ENCODE measurements around the gene TPMT. TPM values are rescaled to one million over a fixed set of nuclear protein-coding genes. Genes with fewer than 3 reads are reported as not detected.
"Not testable (repeated sequence)": the region's sequence is repeated elsewhere in the genome, so short reads cannot be mapped to it uniquely, and the experiment has no call there.

The TPMT gene
- total and polyA plus RNA-seq, 5 experiments from 2014 or later = 7.7 to 17.7 (median 10.8) TPM

DNA sequence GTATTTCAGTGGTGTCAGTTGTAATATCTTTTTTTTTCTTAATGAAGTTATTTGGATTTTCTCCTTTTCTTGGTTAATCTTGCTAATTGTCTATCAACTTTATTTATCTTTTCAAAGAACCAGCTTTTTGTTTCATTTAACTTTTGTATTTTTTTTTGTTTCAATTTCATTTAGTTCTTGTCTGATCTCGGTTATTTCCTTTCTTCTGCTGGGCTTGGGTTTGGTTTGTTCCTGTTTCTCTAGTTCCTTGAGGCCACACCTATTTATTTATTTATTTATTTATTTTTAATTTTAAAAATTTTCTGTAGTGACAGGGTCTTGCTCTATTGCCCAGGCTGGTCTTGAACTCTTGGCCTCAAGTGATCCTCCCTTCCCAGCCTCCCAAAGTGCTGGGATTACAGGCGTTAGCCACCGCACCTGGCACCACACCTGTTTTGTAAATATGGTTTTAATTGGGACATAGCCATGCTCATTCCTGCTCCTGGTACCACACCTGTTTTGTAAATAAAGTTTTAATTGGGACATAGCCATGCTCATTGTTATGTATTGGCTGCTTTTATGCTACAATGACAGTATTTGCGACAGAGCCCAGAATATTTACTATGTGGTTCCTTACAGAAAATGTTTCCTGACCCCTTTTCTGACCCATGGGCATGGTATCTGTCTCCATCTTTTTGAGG is 22.5 kb upstream of the TPMT start:
- Mint-ChIP-seq H3K27me3 (no peaks in the 10 kb centered on the region), H3K4me1 (peaks cover 4 to 38% (median 20%) of the 10 kb centered on the region in 4 donors), H3K27ac (no peak overlapping the region), H3K36me3 (peaks cover 35 to 81% (median 58%) of the 10 kb centered on the region in 3 donors), H3K9me3 (peaks cover 0 to 11% (median 0%) of the 10 kb centered on the region in 9 donors), H3K4me3 (no peak overlapping the region)
- ATAC-seq (no peak), DNase-seq (no peak)
- POLR2A ChIA-PET = no interaction called here

DNA sequence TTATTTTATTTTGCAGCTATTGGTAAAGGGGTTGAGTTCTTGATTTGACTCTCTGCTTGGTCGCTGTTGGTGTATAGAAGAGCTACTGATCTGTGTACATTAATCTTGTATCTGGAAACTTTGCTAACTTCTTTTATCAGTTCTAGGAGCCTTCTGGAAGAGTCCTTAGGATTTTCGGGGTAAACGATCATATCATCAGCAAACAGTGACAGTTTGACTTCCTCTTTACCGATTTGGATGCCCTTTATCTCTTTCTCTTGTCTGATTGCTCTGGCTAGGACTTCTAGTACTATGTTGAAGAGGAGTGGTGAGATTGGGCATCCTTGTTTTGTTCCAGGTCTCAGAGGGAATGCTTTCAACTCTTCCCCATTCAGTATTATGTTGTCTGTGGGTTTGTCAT is 21.3 kb upstream of the TPMT start:
- H3K4me1 Mint-ChIP-seq = peaks cover 6 to 38% (median 20%) of the 10 kb centered on the region in 4 donors
- H3K4me3 Mint-ChIP-seq, ATAC-seq, H3K27me3 Mint-ChIP-seq, POLR2A ChIA-PET, DNase-seq: not testable (repeated sequence)
- H3K27ac Mint-ChIP-seq = peak overlapping the region in 1 of 10 donors; percentile 44
- peaks cover 36 to 79% (median 59%) of the 10 kb centered on the region in 3 donors for H3K36me3 Mint-ChIP-seq
- H3K9me3 Mint-ChIP-seq = peaks cover 0 to 11% (median 0%) of the 10 kb centered on the region in 9 donors

DNA sequence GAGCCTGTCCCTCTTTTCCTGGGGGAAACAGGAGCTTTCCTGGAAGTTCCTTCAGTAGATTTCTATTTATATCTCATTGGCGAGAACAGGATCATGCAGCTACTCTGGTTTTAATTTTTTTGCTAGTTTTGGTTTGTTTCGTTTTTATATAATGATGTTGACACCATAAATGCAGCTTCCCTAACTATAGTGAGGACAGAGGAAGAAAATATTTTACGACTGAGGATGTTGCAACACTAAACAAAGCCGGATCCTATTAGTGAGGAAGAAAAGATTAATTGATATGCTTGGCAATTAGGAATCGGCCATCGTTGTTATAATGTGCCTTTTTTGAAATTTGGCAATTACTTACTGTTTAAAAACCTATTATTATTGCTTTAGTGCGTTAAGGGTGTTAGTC is 17.0 kb upstream of the TPMT start:
- DNase-seq (no peak), ATAC-seq (no peak)
- H3K4me3 Mint-ChIP-seq = no peak overlapping the region
- H3K27ac Mint-ChIP-seq = no peak overlapping the region
- POLR2A ChIA-PET = interaction anchor here (0.7 kb wide), 1 partner anchor 55 kb away, joined by 3 read pairs; no protein-coding TSS in a partner anchor
- H3K27me3 Mint-ChIP-seq = no peaks in the 10 kb centered on the region
- peaks cover 41 to 84% (median 56%) of the 10 kb centered on the region in 3 donors for H3K36me3 Mint-ChIP-seq
- peaks cover 0 to 21% (median 3%) of the 10 kb centered on the region in 9 donors for H3K9me3 Mint-ChIP-seq
- peaks cover 2 to 16% (median 9%) of the 10 kb centered on the region in 4 donors for H3K4me1 Mint-ChIP-seq

DNA sequence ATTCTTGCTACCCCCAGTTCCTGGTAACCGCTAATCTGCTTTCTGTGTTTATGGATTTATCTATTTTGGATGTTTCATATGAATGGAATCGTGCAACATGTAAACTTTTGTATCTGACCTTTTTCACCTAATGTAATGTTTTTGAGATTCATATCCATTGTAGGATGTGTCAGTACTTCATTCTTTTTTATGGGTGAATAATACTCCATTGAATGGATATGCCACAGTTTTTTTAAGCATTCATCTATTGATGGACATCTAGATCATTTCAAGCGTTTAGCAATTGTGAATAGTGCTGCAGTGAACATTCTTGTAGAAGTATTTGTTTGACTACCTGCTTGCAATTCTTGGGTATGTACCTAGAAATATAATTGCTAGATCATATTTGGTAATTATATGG is 13.4 kb upstream of the TPMT start:
- Mint-ChIP-seq H3K27ac (no peak overlapping the region), H3K27me3 (no peaks in the 10 kb centered on the region), H3K4me3 (no peak overlapping the region), H3K9me3 (peaks cover 0 to 9% (median 3%) of the 10 kb centered on the region in 9 donors), H3K36me3 (peaks cover 16 to 81% (median 37%) of the 10 kb centered on the region in 3 donors), H3K4me1 (peaks cover 0 to 2% (median under 1%) of the 10 kb centered on the region in 4 donors)
- ATAC-seq (no peak), DNase-seq (no peak)
- POLR2A ChIA-PET = no interaction called here

DNA sequence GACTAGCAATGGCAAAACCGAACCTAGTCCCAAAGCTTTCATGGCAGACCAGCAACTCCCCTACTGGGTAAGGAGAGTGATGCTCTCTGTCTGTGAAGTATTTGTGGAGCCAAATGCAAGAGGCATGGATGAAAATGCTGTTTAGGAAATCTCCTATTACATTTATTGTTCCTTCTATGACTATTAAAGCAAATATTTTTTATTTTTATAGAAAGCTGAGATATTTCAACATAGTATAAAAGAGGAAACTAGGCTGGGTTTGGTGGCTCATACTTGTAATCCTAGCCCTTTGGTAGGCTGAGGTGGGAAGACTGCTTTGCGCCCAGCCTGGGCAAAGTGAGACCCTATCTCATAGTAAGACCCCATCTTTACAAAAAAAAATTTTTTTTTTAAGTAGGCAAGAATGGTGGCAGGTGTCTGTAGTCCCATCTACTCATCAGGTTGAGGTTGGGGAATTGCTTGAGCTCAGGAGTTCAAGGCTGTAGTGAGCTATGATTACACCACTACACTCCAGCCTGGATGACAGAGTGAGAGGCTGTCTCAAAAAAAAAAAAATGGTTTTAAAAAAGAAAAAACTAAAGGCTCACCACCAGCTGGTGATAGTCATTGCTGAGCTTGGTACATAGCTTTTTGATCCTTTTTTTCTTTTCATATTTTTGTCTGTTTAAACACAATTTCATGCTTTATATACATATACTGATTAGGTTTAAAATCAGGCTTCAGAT is 11.6 kb upstream of the TPMT start:
- H3K27me3 Mint-ChIP-seq = no peaks in the 10 kb centered on the region
- H3K4me3 Mint-ChIP-seq = no peak overlapping the region
- DNase-seq (no peak), ATAC-seq (no peak)
- POLR2A ChIA-PET = no interaction called here
- no peak overlapping the region for H3K27ac Mint-ChIP-seq
- H3K36me3 Mint-ChIP-seq = peaks cover 15 to 87% (median 42%) of the 10 kb centered on the region in 3 donors
- H3K9me3 Mint-ChIP-seq = peaks cover 0 to 9% (median 3%) of the 10 kb centered on the region in 9 donors
- H3K4me1 Mint-ChIP-seq = peaks cover 0 to 2% (median under 1%) of the 10 kb centered on the region in 4 donors

DNA sequence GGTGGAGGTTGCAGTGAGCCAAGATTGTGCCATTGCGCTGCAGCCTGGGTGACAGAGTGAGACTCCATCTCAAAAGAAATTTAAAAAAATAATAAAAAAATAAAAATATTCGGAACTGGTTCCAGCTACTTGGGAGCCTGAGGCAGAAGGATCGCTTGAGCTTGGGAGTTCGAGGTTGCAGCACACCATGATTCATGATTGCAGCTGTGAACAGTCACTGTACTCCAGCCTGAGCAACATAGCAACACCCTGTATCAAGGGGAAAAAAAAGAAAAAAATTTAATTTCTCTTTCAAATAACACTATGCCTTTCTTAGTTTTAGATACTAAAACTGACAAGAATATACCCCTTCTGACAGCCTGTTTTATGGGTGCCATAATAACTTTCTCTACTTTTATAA is 10.9 kb upstream of the TPMT start:
- Mint-ChIP-seq H3K4me3 (no peak overlapping the region), H3K4me1 (peaks cover 0 to 2% (median under 1%) of the 10 kb centered on the region in 4 donors), H3K27me3 (no peaks in the 10 kb centered on the region), H3K9me3 (peaks cover 0 to 9% (median 3%) of the 10 kb centered on the region in 9 donors), H3K27ac (no peak overlapping the region), H3K36me3 (peaks cover 13 to 87% (median 41%) of the 10 kb centered on the region in 3 donors)
- DNase-seq = no peak
- POLR2A ChIA-PET = no interaction called here
- no peak for ATAC-seq

DNA sequence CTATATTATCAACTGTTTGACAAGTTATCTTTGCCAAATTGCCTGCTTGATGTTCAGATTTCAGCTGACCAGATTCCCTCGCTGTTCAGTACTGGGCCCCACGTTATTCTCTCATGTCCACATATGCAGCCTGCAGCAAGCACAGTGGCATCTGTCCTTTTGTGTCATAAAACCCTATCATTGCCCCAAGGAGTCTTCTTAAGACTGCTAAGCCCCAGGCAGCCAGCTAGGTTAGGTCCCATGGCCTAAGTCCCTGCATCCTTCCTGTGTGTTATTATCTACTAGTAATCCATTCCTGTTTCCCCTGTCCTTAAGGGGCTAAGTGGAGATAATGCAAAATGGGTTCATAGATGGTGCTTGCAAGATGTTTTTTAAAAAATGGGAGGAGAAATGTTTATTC is 7.5 kb upstream of the TPMT start:
- Mint-ChIP-seq H3K27ac (peak overlapping the region in 1 of 10 donors; percentile 25), H3K36me3 (peaks cover 4 to 73% (median 29%) of the 10 kb centered on the region in 3 donors), H3K4me3 (no peak overlapping the region), H3K27me3 (no peaks in the 10 kb centered on the region), H3K4me1 (peaks cover 0 to 8% (median 5%) of the 10 kb centered on the region in 4 donors), H3K9me3 (no peaks in the 10 kb centered on the region)
- ATAC-seq = no peak
- no peak for DNase-seq
- POLR2A ChIA-PET = no interaction called here

DNA sequence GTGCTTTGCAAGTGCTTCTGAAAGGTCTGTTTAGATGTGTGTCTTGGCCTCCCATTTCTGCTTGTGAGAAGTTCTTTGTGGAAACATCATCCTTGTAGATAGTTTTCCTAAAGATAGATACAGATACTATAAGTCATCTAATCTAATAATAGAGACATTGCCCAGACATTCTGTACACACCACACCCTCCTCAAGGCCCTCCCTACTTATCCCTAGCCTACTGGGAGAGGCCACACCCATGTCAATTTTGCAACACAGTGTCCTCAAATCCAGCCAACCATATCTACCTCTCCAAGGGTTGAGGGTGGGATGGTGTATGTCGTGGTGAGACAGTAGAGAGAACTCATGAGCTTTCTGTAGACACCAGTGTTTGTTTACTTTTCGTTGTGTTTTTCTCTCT is 6.6 kb upstream of the TPMT start:
- peak overlapping the region in 3 of 10 donors; percentile 5 to 56 (median 50) for H3K27ac Mint-ChIP-seq
- no peak for ATAC-seq
- POLR2A ChIA-PET = no interaction called here
- DNase-seq = no peak
- H3K9me3 Mint-ChIP-seq = no peaks in the 10 kb centered on the region
- peaks cover under 1 to 10% (median 7%) of the 10 kb centered on the region in 4 donors for H3K4me1 Mint-ChIP-seq
- peaks cover 4 to 66% (median 24%) of the 10 kb centered on the region in 3 donors for H3K36me3 Mint-ChIP-seq
- no peak overlapping the region for H3K4me3 Mint-ChIP-seq
- no peaks in the 10 kb centered on the region for H3K27me3 Mint-ChIP-seq

DNA sequence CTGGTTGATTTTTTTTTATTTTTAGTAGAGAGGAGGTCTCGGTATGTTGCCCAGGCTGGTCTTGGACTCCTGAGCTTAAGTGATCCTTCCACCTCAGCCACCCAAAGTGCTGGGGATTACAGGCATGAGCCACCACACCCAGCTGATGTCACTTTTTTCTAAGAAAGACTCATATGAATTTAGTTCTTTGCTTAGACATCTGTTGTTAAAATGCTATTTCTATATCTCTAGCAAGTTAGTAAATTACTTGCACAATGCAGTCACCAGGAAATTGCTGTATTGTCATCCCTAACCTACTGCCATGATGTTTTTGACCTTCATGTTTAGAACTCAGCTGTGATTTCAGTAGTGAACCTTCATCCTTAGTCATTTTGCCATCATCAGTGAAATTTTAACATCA is 6.0 kb upstream of the TPMT start:
- Mint-ChIP-seq H3K4me3 (no peak overlapping the region), H3K27me3 (no peaks in the 10 kb centered on the region), H3K27ac (no peak overlapping the region), H3K4me1 (peaks cover 6 to 15% (median 11%) of the 10 kb centered on the region in 4 donors), H3K9me3 (no peaks in the 10 kb centered on the region), H3K36me3 (peaks cover 4 to 62% (median 24%) of the 10 kb centered on the region in 3 donors)
- ATAC-seq = no peak
- POLR2A ChIA-PET = interaction anchor here (0.7 kb wide), 1 partner anchor 71 kb away, joined by 3 read pairs; no protein-coding TSS in a partner anchor
- no peak for DNase-seq

DNA sequence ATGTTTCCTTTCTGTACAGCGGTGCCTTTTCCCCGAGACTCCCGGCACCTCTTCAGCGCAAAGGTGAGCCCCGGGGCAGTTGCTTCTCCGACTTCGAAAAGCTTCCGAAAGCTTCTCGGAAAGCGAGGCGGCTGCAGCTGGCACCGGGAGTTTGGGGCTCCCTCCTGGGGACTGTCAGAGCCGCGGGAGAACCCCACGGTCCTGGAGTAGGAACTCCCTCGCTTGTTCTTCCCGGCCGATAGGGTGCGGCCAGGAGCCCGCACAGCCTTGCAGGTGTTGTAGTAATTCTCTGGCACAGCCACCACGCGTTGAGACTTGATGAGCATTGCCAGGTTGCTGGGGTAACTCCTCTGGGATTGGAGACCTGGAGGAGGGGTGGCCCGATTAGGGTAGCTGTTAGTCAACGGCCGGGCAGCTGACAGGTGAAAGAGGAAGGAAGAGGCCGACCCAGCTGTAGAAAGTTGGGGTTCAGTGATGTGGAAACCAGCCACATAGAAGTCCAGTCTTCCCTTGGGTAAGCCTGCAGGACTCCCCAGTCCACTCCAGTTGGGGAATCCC is 1.1 kb upstream of the TPMT start:
- POLR2A ChIA-PET = interaction anchor here (0.6 to 1.6 kb wide), 4 partner anchors 23 to 555 kb away, joined by 3 to 5 read pairs (median 4); partner anchors contain the start of gene RNF144B
- DNase-seq = peak in 4 of 10 donors; percentile 21 to 66 (median 35)
- H3K4me3 Mint-ChIP-seq = peak overlapping the region; percentile 88 to 99 (median 98)
- peaks cover 0 to 19% (median 7%) of the 10 kb centered on the region in 3 donors for H3K36me3 Mint-ChIP-seq
- no peaks in the 10 kb centered on the region for H3K27me3 Mint-ChIP-seq
- peak overlapping the region; percentile 80 to 99 (median 91) for H3K27ac Mint-ChIP-seq
- peak; percentile 13 to 15 for ATAC-seq
- no peaks in the 10 kb centered on the region for H3K9me3 Mint-ChIP-seq
- H3K4me1 Mint-ChIP-seq = peaks cover 17 to 38% (median 37%) of the 10 kb centered on the region in 4 donors

DNA sequence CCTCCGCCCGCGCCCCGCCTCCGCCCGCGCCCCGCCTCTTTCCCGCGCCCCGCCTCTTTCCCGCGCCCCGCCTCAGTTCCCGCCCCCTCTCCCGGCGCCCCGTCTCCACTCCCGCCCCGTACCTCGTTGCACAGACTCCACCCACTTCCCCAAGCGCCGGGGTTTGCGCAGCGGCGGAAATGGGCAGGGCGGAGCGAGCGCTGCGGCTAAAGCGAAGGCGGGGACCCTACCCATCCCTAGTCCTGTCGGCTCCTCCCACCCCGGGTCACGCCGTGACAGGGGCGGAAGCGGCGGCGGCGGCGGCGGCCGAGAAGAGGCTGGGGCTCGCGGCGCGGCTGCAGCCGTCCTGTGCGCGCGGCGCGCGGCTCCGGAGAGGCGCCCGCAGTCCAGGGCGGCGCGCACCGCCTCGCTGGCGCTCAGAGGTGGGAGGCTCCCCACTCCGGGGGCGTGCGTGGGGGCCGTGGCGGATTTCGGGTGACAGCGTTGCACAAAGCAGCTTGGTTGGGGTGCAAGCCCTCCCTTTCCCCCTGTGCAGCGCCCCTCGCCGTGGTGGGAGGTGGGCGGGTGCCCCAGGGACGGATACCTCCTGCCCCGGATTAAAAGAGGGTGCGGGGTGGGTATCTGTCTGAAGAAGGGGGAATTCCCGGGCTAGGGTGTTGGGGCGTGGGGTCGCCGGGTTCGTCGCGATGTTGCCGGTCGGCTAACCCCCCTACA is 430 bp upstream of the TPMT start, which contains the start of gene KDM1B:
Gene KDM1B (plus strand): TSS at position 273 of the 714 bp plus-strand sequence. CDS start 4,474 bp downstream, outside the sequence.
- no peaks in the 10 kb centered on the region for H3K9me3 Mint-ChIP-seq
- ATAC-seq = peak; percentile 87 to 89
- peak; percentile 95 to 99 (median 99) for DNase-seq
- peak within 1 kb of the TSS; percentile 92 to 99 (median 98) for H3K27ac Mint-ChIP-seq
- H3K4me3 Mint-ChIP-seq = peak within 1 kb of the TSS; percentile 97 to 99 (median 98)
- peaks cover 18 to 38% (median 37%) of the 10 kb centered on the region in 4 donors for H3K4me1 Mint-ChIP-seq
- H3K36me3 Mint-ChIP-seq = peaks cover 0 to 13% (median 8%) of the 10 kb centered on the region in 3 donors
- POLR2A ChIA-PET = interaction anchor here (0.6 to 1.6 kb wide), 6 partner anchors 73 to 554 kb away, joined by 3 to 5 read pairs (median 3); partner anchors contain the start of gene RNF144B
- no peaks in the 10 kb centered on the region for H3K27me3 Mint-ChIP-seq

DNA sequence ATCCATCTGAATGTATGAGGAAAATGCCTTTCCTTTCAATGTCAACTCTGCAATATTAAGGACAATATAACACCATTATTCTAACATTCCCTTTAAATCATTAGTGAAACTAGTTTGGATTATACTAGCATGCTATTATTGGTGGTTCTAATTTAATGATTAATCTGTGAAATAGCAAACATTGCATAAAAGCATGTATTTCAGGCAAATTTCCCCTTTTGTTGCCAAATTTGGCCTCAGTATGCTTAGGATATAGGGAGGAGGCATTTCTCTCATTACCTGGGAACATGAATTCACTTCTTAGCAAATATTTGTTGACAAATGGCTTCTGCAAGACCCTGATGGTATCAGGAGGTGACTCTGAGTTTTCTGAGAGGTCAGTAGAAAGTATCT is 1.6 kb downstream of the TPMT start:
- ATAC-seq (no peak), DNase-seq (no peak)
- Mint-ChIP-seq H3K36me3 (peaks cover 0 to 17% (median 8%) of the 10 kb centered on the region in 3 donors), H3K9me3 (no peaks in the 10 kb centered on the region), H3K27ac (peak overlapping the region in 5 of 10 donors; percentile 52 to 61 (median 58)), H3K4me1 (peaks cover 15 to 44% (median 32%) of the 10 kb centered on the region in 4 donors), H3K27me3 (no peaks in the 10 kb centered on the region), H3K4me3 (peak overlapping the region in 4 of 10 donors; percentile 16 to 99 (median 64))
- POLR2A ChIA-PET = no interaction called here

Measured in naive thymus-derived CD8-positive, alpha-beta T cell (primary cell).